PFSK-1 (cell line): ENCODE data around the gene SPAG9.

Experiments
- FOXP2 ChIP-seq: optimal IDR thresholded peaks from 2 replicates; pipeline ENCODE3; 2011; ENCODE audit warnings: borderline replicate concordance, control low read depth, inconsistent platforms; ENCODE audit not compliant: insufficient read depth; ENCODE audit errors: extremely low read length, extremely low read depth
- POLR2AphosphoS5 ChIP-seq: IDR thresholded peaks from 2 replicates; pipeline ENCODE4 v1.6.1; 2012; ENCODE audit warnings: low read depth, mild to moderate bottlenecking, control low read depth, low read length, moderate library complexity
- SIN3A ChIP-seq: IDR thresholded peaks from 2 replicates; pipeline ENCODE4 v1.6.1; 2012; ENCODE audit warnings: mild to moderate bottlenecking, low read length, moderate library complexity, borderline replicate concordance; ENCODE audit not compliant: insufficient read depth
- TAF1 ChIP-seq: IDR thresholded peaks from 2 replicates; pipeline ENCODE4 v1.6.1; 2012; ENCODE audit warnings: low read length, control low read depth, borderline replicate concordance; ENCODE audit not compliant: insufficient read depth
- TF ChIP-seq, protein P1 (sequence below), 2 experiments: IDR thresholded peaks; 2 replicates each; pipeline versions ENCODE4 v1.6.1 to v1.8.0; 2011 to 2012; ENCODE audit warnings: low read depth in 2 of 2, low read length in 2 of 2, control low read depth in 1 of 2, inconsistent platforms in 1 of 2, mild to moderate bottlenecking in 1 of 2, moderate library complexity in 1 of 2; ENCODE audit not compliant: insufficient read depth in 1 of 2

Gene SPAG9

DNA sequence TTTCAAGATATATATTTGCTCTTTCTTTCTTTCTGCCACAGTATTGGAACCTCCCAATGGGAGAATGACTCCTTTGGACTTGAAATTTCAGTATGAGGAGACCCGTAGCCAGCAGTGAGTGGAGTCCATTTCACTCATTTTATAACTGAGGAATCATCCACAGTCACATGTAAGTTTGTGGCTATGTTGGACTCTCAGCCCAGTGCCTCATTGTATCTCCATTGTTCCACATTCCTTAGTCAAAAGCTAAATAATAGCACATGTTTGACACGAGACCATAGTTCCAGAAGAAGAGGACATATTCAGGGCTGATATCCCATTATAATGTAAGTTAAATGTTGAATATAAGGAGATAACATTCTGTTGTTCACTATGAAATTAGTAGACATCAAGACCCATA is 12.7 kb upstream of the SPAG9 start:
- no peak for TF ChIP-seq POLR2AphosphoS5
- TF ChIP-seq FOXP2, result no peak
- TF ChIP-seq TAF1, result no peak
- TF ChIP-seq, protein P1, sequence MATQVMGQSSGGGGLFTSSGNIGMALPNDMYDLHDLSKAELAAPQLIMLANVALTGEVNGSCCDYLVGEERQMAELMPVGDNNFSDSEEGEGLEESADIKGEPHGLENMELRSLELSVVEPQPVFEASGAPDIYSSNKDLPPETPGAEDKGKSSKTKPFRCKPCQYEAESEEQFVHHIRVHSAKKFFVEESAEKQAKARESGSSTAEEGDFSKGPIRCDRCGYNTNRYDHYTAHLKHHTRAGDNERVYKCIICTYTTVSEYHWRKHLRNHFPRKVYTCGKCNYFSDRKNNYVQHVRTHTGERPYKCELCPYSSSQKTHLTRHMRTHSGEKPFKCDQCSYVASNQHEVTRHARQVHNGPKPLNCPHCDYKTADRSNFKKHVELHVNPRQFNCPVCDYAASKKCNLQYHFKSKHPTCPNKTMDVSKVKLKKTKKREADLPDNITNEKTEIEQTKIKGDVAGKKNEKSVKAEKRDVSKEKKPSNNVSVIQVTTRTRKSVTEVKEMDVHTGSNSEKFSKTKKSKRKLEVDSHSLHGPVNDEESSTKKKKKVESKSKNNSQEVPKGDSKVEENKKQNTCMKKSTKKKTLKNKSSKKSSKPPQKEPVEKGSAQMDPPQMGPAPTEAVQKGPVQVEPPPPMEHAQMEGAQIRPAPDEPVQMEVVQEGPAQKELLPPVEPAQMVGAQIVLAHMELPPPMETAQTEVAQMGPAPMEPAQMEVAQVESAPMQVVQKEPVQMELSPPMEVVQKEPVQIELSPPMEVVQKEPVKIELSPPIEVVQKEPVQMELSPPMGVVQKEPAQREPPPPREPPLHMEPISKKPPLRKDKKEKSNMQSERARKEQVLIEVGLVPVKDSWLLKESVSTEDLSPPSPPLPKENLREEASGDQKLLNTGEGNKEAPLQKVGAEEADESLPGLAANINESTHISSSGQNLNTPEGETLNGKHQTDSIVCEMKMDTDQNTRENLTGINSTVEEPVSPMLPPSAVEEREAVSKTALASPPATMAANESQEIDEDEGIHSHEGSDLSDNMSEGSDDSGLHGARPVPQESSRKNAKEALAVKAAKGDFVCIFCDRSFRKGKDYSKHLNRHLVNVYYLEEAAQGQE (IDR thresholded peaks at IDR 0.05; ENCODE audit: insufficient read depth in 1 of 2, low read depth in 2 of 2, low read length in 2 of 2), result no peak
- no peak for TF ChIP-seq SIN3A

- TF ChIP-seq POLR2AphosphoS5, result no peak
- no peak for TF ChIP-seq TAF1
- TF ChIP-seq FOXP2, result no peak
- TF ChIP-seq, protein P1 (IDR thresholded peaks at IDR 0.05; ENCODE audit: insufficient read depth in 1 of 2, low read depth in 2 of 2, low read length in 2 of 2), result no peak
- TF ChIP-seq SIN3A, result no peak
Measured at GRCh38 chr17:51132964-51133319, 12.3 kb upstream of the SPAG9 start.

- TF ChIP-seq FOXP2 (no peak), SIN3A (no peak), POLR2AphosphoS5 (no peak), TAF1 (no peak)
- TF ChIP-seq, protein P1 (IDR thresholded peaks at IDR 0.05; ENCODE audit: insufficient read depth in 1 of 2, low read depth in 2 of 2, low read length in 2 of 2), result no peak
Measured at GRCh38 chr17:51128076-51128475, 7.4 kb upstream of the SPAG9 start.

- TF ChIP-seq POLR2AphosphoS5 (no peak), FOXP2 (no peak), SIN3A (no peak), TAF1 (no peak)
- TF ChIP-seq, protein P1 (IDR thresholded peaks at IDR 0.05; ENCODE audit: insufficient read depth in 1 of 2, low read depth in 2 of 2, low read length in 2 of 2), result no peak
Measured at GRCh38 chr17:51124640-51125503, 4.2 kb upstream of the SPAG9 start.
